ENCODE results near the gene RPS6KL1.

RPS6KL1 gene

DNA sequence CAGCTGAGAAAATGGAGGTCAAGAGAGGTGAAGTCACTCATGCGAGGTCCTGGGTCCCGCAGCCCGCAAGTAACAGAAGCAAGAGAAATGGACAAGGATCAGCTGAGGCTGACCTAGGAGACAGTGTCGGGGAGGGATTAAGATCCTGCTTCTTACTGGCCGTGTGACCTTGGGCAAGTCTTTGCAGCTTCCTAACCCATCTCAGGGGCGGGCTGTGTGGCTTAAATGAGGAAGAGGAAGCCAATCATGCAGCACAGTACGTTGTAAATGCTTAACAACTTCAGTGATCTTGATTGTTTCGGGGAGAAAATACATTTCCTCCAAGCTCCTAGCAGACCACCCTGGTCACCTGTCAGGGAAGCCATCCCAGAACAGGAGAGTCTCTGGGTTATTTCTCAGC lies 39.4 kb upstream of the RPS6KL1 start:
- H3K9ac ChIP-seq (ENCODE audit: insufficient read length, low read depth): no peak overlapping the region
- no peaks in the 10 kb centered on the region for H3K36me3 ChIP-seq (ENCODE audit: insufficient read depth, insufficient read length, low read length)
- no peak overlapping the region for H3K4me3 ChIP-seq (ENCODE audit: insufficient read length, low read depth)
- DNase-seq (ENCODE audit: low read depth, low spot score): no peak
- no peaks in the 10 kb centered on the region for H3K4me1 ChIP-seq (ENCODE audit: insufficient read depth, insufficient read length)
- H3K9me3 ChIP-seq (ENCODE audit: insufficient read depth, low read length): no peaks in the 10 kb centered on the region
- H3K27me3 ChIP-seq (ENCODE audit: insufficient read depth, insufficient read length): no peaks in the 10 kb centered on the region
- TF ChIP-seq YY1 (IDR thresholded peaks at IDR 0.05; ENCODE audit: insufficient read depth, insufficient read length): no peak
- no peak for TF ChIP-seq SUZ12 (IDR thresholded peaks at IDR 0.05; ENCODE audit: extremely low read depth, insufficient read depth, insufficient read length)
- no peak for TF ChIP-seq ZNF274 (IDR thresholded peaks at IDR 0.05; ENCODE audit: low read depth, low read length)

DNA sequence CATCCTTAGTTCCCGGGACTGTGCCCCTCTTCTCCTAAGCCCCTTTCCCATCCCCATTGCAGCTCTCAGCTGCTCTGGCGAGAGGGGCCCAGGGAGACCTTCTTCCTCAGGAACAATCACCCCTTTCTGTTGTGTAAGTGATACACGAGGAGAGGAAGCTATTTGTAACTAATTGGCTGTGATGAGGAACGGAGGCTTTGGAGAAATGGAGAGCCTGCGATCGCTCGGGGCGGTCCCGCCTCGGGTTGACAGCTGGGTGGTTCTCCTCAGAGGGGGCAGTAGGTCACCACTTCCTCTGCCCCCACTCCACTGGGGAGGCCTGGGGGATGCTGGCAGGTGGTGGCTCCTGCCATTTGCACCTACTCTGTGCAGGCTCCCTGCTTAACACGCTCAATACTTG lies 39.0 kb upstream of the RPS6KL1 start:
- Histone ChIP-seq H3K4me1 (ENCODE audit: insufficient read depth, insufficient read length) (no peaks in the 10 kb centered on the region), H3K36me3 (ENCODE audit: insufficient read depth, insufficient read length, low read length) (no peaks in the 10 kb centered on the region), H3K4me3 (ENCODE audit: insufficient read length, low read depth) (no peak overlapping the region), H3K9me3 (ENCODE audit: insufficient read depth, low read length) (no peaks in the 10 kb centered on the region), H3K27me3 (ENCODE audit: insufficient read depth, insufficient read length) (no peaks in the 10 kb centered on the region), H3K9ac (ENCODE audit: insufficient read length, low read depth) (no peak overlapping the region)
- DNase-seq (ENCODE audit: low read depth, low spot score): no peak
- no peak for TF ChIP-seq ZNF274 (IDR thresholded peaks at IDR 0.05; ENCODE audit: low read depth, low read length)
- TF ChIP-seq YY1 (IDR thresholded peaks at IDR 0.05; ENCODE audit: insufficient read depth, insufficient read length): no peak
- TF ChIP-seq SUZ12 (IDR thresholded peaks at IDR 0.05; ENCODE audit: extremely low read depth, insufficient read depth, insufficient read length): no peak

DNA sequence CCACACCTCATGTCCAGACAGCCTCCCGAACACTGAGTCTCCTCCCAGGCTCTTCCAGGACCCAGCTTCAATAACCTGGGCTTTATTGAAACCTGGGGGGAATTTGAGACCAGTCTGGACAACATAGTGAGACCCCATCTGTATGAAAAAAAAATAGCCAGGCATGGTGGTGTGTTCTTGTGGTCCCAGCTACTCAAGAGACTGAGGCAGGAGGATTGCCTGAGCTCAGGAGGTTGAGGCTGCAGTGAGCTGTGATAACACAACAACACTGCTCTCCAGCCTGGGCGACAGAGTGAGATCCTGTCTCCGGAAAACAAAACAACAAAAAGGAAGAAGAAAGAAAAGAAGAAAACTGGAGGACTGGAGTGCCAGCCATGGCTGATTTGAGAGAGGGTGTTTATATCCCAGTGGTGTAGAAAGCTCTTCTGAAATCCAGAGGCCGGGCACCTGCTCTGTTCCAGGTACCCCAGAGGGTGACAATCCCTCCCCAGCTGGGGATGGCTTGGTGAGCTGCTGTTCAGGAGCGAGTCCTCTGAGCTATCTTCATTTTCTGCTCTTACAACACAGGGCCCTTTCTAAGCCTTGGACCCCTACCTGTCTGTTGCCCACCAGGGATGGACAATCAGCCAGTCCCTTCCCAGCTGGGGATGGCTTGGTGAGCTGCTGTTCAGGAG lies 38.3 kb upstream of the RPS6KL1 start:
- H3K4me3 ChIP-seq (ENCODE audit: insufficient read length, low read depth): no peak overlapping the region
- no peak for DNase-seq (ENCODE audit: low read depth, low spot score)
- no peaks in the 10 kb centered on the region for H3K9me3 ChIP-seq (ENCODE audit: insufficient read depth, low read length)
- H3K27me3 ChIP-seq (ENCODE audit: insufficient read depth, insufficient read length): peaks cover 4% of the 10 kb centered on the region
- TF ChIP-seq SUZ12 (IDR thresholded peaks at IDR 0.05; ENCODE audit: extremely low read depth, insufficient read depth, insufficient read length) (no peak), ZNF274 (IDR thresholded peaks at IDR 0.05; ENCODE audit: low read depth, low read length) (no peak), YY1 (IDR thresholded peaks at IDR 0.05; ENCODE audit: insufficient read depth, insufficient read length) (no peak)
- no peaks in the 10 kb centered on the region for H3K36me3 ChIP-seq (ENCODE audit: insufficient read depth, insufficient read length, low read length)
- H3K4me1 ChIP-seq (ENCODE audit: insufficient read depth, insufficient read length): peaks cover 5% of the 10 kb centered on the region
- no peak overlapping the region for H3K9ac ChIP-seq (ENCODE audit: insufficient read length, low read depth)

DNA sequence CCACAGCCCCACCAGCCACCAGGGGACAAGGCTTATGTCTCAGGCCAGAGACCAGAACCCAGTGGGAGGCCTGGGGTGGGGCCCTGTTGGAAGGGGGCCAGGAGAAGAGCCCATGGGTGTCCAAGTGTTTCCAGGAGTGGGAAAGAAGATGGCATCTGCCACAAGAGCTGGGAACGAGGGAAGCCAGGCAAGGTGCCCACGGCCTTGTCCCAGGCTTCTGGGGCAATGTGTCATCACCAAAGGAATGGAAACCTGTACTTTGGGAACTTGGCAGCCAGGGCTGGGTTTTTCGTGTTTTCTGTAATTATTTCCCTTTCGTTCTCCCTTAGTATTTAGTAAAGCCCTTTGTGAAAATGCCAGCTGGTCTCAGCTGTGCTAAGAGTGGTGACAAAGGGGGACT lies 37.7 kb upstream of the RPS6KL1 start:
- H3K4me3 ChIP-seq (ENCODE audit: insufficient read length, low read depth): no peak overlapping the region
- H3K9me3 ChIP-seq (ENCODE audit: insufficient read depth, low read length): no peaks in the 10 kb centered on the region
- H3K9ac ChIP-seq (ENCODE audit: insufficient read length, low read depth): no peak overlapping the region
- peaks cover 9% of the 10 kb centered on the region for H3K27me3 ChIP-seq (ENCODE audit: insufficient read depth, insufficient read length)
- no peaks in the 10 kb centered on the region for H3K36me3 ChIP-seq (ENCODE audit: insufficient read depth, insufficient read length, low read length)
- TF ChIP-seq ZNF274 (IDR thresholded peaks at IDR 0.05; ENCODE audit: low read depth, low read length) (no peak), YY1 (IDR thresholded peaks at IDR 0.05; ENCODE audit: insufficient read depth, insufficient read length) (no peak), SUZ12 (IDR thresholded peaks at IDR 0.05; ENCODE audit: extremely low read depth, insufficient read depth, insufficient read length) (no peak)
- no peak for DNase-seq (ENCODE audit: low read depth, low spot score)
- H3K4me1 ChIP-seq (ENCODE audit: insufficient read depth, insufficient read length): peaks cover 10% of the 10 kb centered on the region

DNA sequence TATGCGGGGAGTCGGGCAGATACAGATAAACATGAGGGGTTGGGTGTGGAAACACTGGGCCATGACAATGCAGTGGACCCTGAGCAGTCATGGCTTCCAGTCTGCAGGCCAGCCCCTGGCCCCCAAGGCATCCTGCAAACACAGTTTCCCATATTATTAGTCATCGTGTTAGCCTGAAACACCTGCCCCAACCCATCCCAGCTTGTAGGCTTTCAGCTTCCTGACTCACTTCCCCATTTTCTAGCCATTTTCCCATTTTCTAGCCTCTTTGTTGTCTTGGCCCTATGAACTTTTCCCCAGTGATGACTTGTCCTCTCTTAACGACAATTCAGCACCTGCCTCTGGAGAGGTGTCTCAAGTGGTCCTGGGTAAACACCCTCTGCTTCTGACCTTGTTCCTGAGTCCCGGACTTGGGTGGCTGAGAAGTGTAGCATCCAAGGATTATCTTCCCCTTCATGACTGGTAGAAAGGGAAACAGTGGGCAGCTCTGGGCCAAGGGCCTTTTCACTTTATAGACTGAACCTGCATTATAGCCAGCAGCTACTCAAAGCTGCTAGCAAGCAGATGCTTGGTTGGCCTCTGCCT lies 36.6 kb upstream of the RPS6KL1 start:
- H3K4me3 ChIP-seq (ENCODE audit: insufficient read length, low read depth): no peak overlapping the region
- TF ChIP-seq YY1 (IDR thresholded peaks at IDR 0.05; ENCODE audit: insufficient read depth, insufficient read length) (no peak), ZNF274 (IDR thresholded peaks at IDR 0.05; ENCODE audit: low read depth, low read length) (no peak), SUZ12 (IDR thresholded peaks at IDR 0.05; ENCODE audit: extremely low read depth, insufficient read depth, insufficient read length) (no peak)

DNA sequence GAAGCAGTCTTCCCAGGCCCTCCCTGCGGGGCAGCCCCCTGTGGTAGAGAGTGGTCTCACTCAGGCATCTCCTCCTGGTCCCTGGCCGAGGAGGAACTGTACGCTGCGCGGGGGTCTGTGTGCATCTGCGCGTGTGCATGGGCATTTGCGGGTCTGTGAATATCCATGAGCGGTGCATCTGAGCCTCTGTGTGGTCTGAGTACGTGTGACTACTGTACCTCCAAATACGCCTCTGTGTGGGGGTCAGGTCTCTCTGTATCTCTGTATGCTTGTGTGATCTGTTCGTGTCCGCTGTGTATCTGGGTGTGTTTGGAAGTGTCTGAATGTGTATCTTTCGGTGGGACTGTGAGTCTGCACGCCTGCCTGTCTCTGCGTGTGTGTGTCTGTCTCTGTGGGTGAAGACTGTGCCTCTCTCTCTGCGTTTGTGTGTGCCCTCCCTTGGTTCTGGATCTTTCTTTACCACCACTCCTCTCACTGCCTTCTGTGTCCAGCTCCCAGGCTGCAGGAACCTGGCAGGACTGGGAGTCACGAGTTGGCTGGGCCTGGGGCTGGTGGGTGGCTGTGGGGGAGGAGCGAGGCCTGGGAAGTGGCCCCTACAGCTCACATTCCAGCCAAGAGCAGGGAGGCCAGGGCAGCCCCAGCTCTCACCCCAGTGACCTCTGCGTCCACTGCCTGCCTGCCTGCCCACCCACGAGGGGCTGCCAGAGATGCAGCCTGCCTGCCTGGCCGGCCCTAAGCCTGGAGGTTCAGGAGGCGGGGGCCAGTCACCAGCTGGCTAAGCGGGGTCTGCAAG lies 33.4 kb upstream of the RPS6KL1 start:
- H3K4me3 ChIP-seq (ENCODE audit: insufficient read length, low read depth): no peak overlapping the region

More for the DNA sequence above, 36.6 kb upstream of the RPS6KL1 start:
- H3K36me3 ChIP-seq (ENCODE audit: insufficient read depth, insufficient read length, low read length): no peaks in the 10 kb centered on the region
- H3K27me3 ChIP-seq (ENCODE audit: insufficient read depth, insufficient read length): peaks cover 14% of the 10 kb centered on the region
- no peak for DNase-seq (ENCODE audit: low read depth, low spot score)
- no peak overlapping the region for H3K9ac ChIP-seq (ENCODE audit: insufficient read length, low read depth)
- H3K4me1 ChIP-seq (ENCODE audit: insufficient read depth, insufficient read length): peaks cover 10% of the 10 kb centered on the region
- no peaks in the 10 kb centered on the region for H3K9me3 ChIP-seq (ENCODE audit: insufficient read depth, low read length)

DNA sequence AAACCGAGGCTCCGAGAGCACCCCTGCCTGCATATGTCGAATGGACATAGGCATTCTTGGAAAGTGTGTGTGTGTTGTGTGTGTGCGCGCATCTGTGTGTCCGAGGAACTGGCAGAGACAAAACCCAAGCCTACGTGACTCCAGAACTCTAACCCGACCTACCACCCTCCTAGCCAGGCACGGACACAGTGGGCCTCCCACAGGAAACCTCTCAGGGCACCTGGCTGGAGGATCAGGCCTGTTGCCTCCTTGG lies 32.9 kb upstream of the RPS6KL1 start:
- H3K9me3 ChIP-seq (ENCODE audit: insufficient read depth, low read length): no peaks in the 10 kb centered on the region
- H3K36me3 ChIP-seq (ENCODE audit: insufficient read depth, insufficient read length, low read length): no peaks in the 10 kb centered on the region
- no peak for DNase-seq (ENCODE audit: low read depth, low spot score)
- peak overlapping the region; percentile 59 for H3K4me3 ChIP-seq (ENCODE audit: insufficient read length, low read depth)
- TF ChIP-seq SUZ12 (IDR thresholded peaks at IDR 0.05; ENCODE audit: extremely low read depth, insufficient read depth, insufficient read length) (no peak), ZNF274 (IDR thresholded peaks at IDR 0.05; ENCODE audit: low read depth, low read length) (no peak), YY1 (IDR thresholded peaks at IDR 0.05; ENCODE audit: insufficient read depth, insufficient read length) (no peak)
- H3K4me1 ChIP-seq (ENCODE audit: insufficient read depth, insufficient read length): peaks cover 17% of the 10 kb centered on the region
- peak overlapping the region; percentile 72 for H3K9ac ChIP-seq (ENCODE audit: insufficient read length, low read depth)
- peaks cover 14% of the 10 kb centered on the region for H3K27me3 ChIP-seq (ENCODE audit: insufficient read depth, insufficient read length)

More for the DNA sequence above, 33.4 kb upstream of the RPS6KL1 start:
- no peaks in the 10 kb centered on the region for H3K36me3 ChIP-seq (ENCODE audit: insufficient read depth, insufficient read length, low read length)
- no peak for DNase-seq (ENCODE audit: low read depth, low spot score)
- H3K4me1 ChIP-seq (ENCODE audit: insufficient read depth, insufficient read length): peaks cover 15% of the 10 kb centered on the region
- H3K9ac ChIP-seq (ENCODE audit: insufficient read length, low read depth): peak overlapping the region; percentile 72
- no peaks in the 10 kb centered on the region for H3K9me3 ChIP-seq (ENCODE audit: insufficient read depth, low read length)
- peaks cover 14% of the 10 kb centered on the region for H3K27me3 ChIP-seq (ENCODE audit: insufficient read depth, insufficient read length)
- no peak for TF ChIP-seq ZNF274 (IDR thresholded peaks at IDR 0.05; ENCODE audit: low read depth, low read length)
- TF ChIP-seq YY1 (IDR thresholded peaks at IDR 0.05; ENCODE audit: insufficient read depth, insufficient read length): no peak
- no peak for TF ChIP-seq SUZ12 (IDR thresholded peaks at IDR 0.05; ENCODE audit: extremely low read depth, insufficient read depth, insufficient read length)

Data from NT2/D1 (cell line).